SJCRH30 (cell line): ENCODE results near the gene OXT. TPM values are rescaled to one million over a fixed set of nuclear protein-coding genes. Genes with fewer than 3 reads are reported as not detected.
"Not testable (repeated sequence)": the region's sequence is repeated elsewhere in the genome, so short reads cannot be mapped to it uniquely, and the experiment has no call there.

ENCODE experiments used
- DNase-seq, 2 experiments: peaks; one replicate each; pipeline ENCODE4 v3.0.0-alpha.2; 2015 to 2020
- H3K27ac ChIP-seq: fragments of 250-450 bp; sonication (Bioruptor Pico); 2 replicates; pipeline ENCODE4 v1.5.1; 2020; ENCODE audit warnings: mild to moderate bottlenecking, moderate library complexity
- H3K27me3 ChIP-seq: fragments of 250-450 bp; sonication (Bioruptor Pico); 2 replicates; pipeline ENCODE4 v1.5.1; 2020; ENCODE audit warnings: mild to moderate bottlenecking, moderate library complexity
- H3K36me3 ChIP-seq: fragments of 250-450 bp; sonication (Bioruptor Pico); 2 replicates; pipeline ENCODE4 v1.5.1; 2020; ENCODE audit warnings: mild to moderate bottlenecking, moderate library complexity
- H3K4me1 ChIP-seq: fragments of 250-450 bp; sonication (Bioruptor Pico); 2 replicates; pipeline ENCODE4 v1.5.1; 2020; ENCODE audit warnings: mild to moderate bottlenecking, moderate library complexity
- H3K4me3 ChIP-seq: fragments of 250-450 bp; sonication (Bioruptor Pico); 2 replicates; pipeline ENCODE4 v1.5.1; 2020; ENCODE audit warnings: mild to moderate bottlenecking, moderate library complexity
- H3K9me3 ChIP-seq: fragments of 250-450 bp; sonication (Bioruptor Pico); replicated peaks from 2 replicates; pipeline ENCODE4 v1.5.1; 2020; ENCODE audit warnings: mild to moderate bottlenecking, moderate library complexity
- total RNA-seq: library from RNA; depleted of rRNA; stranded (reverse); fragments of >200 nt; shearing (Covaris generic); gene quantifications from 2 replicates; pipeline ENCODE4 v1.2.3, GENCODE V29; 2014

OXT gene
- total RNA-seq, 1 experiment from 2014 or later: not detected

DNA sequence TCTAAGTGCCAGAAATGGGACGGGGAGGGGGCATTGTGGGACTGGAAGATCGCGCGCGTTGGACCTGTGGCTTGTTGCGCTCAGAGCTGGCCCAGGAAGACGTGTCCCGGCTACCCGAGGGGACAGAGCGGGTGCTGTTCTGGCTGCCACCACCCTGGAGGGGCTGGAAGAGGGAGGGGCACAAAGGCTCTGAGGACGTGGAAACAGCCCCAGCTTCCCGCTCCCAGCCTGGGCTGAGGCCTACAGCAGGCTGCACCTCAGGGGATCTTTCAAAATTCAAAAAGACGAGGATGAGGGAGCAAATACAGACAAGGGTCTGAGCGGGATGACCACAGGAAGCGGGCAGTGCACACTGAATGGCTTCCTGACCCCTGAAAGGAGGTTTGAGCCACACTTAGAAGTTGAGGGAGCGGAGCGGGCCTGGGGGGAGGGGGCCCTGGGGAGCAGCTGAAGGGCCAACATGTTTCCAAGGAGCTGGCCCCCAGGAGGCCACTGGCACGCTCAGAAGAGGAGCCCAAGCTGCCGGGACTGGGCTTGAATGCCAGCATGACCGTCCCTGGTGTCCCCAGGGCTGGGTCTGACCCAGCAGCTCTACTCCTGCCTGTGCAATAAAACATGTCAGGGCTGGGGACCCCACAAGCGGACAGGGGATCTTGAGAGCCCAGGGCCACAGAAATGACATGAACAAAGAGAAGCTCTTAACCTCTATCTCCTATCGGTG is 1.3 kb downstream of the OXT start:
- Histone ChIP-seq H3K36me3 (no peaks in the 10 kb centered on the region), H3K27ac (no peak overlapping the region), H3K9me3 (no peaks in the 10 kb centered on the region), H3K27me3 (no peaks in the 10 kb centered on the region), H3K4me3 (no peak overlapping the region), H3K4me1 (0 out of 2 replicates have a peak, but pooled peaks cover 2% of the 10 kb centered on the region)
- DNase-seq: no peak

DNA sequence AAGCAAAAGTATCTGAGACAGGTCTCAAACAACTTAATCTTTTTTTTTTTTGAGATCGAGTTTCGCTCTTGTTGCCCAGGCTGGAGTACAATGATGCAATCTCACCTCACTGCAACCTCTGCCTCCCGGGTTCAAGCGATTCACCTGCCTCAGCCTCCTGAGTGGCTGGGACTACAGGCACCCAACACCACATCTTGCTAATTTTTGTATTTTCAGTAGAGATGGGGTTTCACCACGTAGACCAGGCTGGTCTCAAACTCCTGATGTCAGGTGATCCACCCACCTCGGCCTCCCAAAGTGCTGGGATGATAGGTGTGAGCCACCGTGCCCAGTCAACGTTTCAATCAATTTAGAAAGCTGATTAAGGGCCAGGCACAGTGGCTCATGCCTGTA is 1.8 kb downstream of the OXT start:
- not testable (repeated sequence) for H3K27me3 ChIP-seq, H3K4me3 ChIP-seq, H3K4me1 ChIP-seq, H3K9me3 ChIP-seq, H3K27ac ChIP-seq, H3K36me3 ChIP-seq, DNase-seq

DNA sequence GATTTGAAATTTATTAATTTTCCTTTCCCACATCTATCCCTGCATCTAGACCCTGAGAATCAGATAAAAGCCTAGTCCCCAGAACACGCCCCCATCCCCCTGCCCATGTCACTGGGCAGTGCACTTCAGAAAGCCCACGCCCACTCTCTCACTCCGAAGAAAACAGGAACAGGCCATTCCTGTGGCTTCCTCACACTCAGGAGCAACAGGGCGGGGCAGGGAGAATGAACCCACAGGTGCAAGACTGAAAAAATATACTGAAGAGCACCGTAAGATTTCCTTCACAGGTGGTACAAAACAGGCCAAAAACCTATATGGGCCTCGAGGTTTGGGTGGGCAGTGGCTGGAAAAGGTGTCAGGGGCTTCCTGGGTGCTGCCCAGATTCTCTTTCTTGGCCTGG is 3.4 kb downstream of the OXT start:
- H3K4me1 ChIP-seq: no peaks in the 10 kb centered on the region
- no peaks in the 10 kb centered on the region for H3K9me3 ChIP-seq
- no peak overlapping the region for H3K27ac ChIP-seq
- H3K36me3 ChIP-seq: no peaks in the 10 kb centered on the region
- DNase-seq: no peak
- H3K27me3 ChIP-seq: no peaks in the 10 kb centered on the region
- no peak overlapping the region for H3K4me3 ChIP-seq

DNA sequence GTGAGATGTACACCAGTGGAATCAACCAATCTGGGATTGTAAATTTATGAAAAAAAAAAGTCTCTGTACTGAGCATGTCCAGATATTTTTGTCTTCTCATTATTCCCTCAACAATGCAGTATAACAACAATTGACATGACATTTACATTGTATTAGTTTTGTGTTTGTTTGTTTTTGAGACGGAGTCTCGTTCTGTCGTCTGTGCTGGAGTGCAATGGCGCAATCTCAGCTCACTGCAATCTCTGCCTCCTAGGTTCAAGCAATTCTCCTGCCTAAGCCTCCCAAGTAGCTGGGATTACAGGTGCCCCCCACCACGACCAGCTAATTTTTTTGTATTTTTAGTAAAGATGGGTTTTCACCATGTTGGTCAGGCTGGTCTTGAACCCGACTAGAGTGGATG is 3.9 kb downstream of the OXT start:
- not testable (repeated sequence) for H3K27ac ChIP-seq, H3K4me1 ChIP-seq, H3K27me3 ChIP-seq, DNase-seq, H3K9me3 ChIP-seq, H3K4me3 ChIP-seq, H3K36me3 ChIP-seq

DNA sequence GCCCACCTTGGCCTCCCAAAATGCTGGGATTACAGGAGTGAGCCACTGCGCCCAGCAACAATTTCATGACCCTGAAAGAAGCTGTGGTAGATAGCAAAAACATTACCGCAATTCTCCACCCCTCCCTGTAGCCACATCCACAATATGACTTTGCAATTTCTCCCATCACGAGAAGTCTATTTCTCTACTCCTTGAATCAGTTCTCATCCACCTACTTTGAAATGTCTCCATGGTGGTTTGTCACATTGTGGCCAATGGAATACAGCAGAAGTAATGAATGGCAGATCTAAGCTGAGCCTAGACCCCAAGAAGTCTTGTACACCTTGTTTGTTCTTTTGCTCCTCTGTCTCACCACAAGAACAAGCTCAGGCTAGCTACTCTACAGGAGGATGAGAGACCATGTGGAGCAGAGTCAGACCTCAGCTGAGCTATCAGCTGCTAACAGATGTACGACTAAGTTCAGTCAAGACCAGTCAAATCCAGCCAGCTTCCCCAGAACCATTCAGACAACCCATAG is 6.3 kb downstream of the OXT start:
- no peak overlapping the region for H3K27ac ChIP-seq
- H3K4me3 ChIP-seq: no peak overlapping the region
- H3K27me3 ChIP-seq: no peaks in the 10 kb centered on the region
- no peaks in the 10 kb centered on the region for H3K36me3 ChIP-seq
- no peak for DNase-seq
- no peaks in the 10 kb centered on the region for H3K4me1 ChIP-seq
- no peaks in the 10 kb centered on the region for H3K9me3 ChIP-seq

DNA sequence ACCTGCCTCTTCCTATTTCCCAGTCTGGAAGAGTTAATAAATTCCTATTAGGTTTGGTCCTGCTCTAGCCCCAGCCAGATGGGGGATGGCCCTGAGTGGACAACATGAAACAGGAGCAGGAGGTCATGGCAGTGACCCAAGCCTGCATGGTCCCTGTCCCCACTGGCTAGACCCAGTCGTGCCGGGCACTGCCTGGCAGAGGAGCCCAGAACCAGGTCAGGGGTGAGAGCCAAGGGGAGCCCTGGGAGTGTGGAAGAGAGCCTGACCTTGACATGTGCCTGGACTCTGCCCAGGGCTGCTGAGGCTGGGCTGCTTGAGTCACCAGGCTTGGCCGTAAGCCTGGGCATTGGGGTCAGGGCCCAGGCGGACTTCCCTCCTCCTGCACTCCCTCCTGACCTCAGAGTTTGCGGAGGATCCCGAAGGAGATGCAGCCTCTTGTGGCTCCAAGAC is 9.5 kb downstream of the OXT start:
- Histone ChIP-seq H3K36me3 (no peaks in the 10 kb centered on the region), H3K27ac (no peak overlapping the region), H3K27me3 (no peaks in the 10 kb centered on the region), H3K4me1 (no peaks in the 10 kb centered on the region), H3K9me3 (no peaks in the 10 kb centered on the region), H3K4me3 (no peak overlapping the region)
- no peak for DNase-seq

DNA sequence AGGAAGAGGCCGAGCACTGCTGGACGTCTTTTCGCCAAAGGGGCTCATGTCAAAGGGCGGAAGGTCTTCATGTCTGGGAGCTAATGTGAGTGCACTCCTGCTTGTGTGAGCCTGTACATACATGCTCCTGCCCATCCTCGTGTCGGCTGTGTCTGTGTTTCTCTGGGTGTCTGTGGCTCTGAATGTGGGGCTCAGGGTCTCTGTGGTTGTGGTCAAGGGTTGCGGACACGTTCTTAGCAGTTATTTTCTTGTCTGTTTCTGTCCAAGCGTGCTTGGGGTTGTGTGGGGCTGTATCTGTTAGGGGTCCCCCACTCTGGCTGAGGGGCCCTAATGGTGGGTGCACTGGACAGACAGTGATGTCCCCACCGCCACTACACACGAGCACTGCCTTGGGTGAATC is 10.2 kb downstream of the OXT start:
- Histone ChIP-seq H3K4me1 (no peaks in the 10 kb centered on the region), H3K27ac (no peak overlapping the region), H3K9me3 (no peaks in the 10 kb centered on the region), H3K27me3 (no peaks in the 10 kb centered on the region), H3K4me3 (no peak overlapping the region), H3K36me3 (no peaks in the 10 kb centered on the region)
- DNase-seq: no peak

DNA sequence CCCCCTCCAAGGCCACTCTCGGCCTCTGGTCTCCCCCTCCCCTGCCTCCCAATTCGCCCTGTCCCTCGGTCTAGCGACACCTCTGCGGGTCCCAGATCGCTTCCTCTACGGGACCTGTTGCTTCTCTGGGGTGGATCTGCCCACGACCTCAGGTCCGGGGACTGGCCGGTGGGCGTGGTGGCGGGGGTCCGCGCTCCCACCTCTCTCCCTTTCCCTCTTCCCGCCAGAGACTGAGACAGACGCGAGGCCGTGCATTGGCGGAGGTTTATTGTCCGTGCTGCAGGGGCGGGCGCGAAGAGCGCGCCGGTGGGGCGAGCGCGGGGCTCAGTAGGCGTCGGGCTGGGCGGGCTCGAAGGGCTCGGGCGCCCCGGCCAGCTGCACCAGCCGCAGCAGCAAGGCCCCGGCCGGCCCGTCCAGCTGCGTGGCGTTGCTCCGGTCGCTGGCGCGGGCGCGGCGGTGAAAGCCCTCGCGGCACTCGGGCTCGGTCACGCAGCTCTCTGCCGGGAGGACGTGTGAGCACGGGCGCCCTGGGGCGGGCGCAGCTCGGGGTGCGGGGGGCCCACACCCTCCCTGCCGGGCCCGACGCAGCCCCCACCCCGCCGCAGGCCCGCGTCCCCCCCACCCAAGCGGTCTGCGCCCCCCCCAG is 11.0 kb downstream of the OXT start:
- H3K27me3 ChIP-seq: no peaks in the 10 kb centered on the region
- DNase-seq: no peak
- H3K4me3 ChIP-seq: no peak overlapping the region

DNA sequence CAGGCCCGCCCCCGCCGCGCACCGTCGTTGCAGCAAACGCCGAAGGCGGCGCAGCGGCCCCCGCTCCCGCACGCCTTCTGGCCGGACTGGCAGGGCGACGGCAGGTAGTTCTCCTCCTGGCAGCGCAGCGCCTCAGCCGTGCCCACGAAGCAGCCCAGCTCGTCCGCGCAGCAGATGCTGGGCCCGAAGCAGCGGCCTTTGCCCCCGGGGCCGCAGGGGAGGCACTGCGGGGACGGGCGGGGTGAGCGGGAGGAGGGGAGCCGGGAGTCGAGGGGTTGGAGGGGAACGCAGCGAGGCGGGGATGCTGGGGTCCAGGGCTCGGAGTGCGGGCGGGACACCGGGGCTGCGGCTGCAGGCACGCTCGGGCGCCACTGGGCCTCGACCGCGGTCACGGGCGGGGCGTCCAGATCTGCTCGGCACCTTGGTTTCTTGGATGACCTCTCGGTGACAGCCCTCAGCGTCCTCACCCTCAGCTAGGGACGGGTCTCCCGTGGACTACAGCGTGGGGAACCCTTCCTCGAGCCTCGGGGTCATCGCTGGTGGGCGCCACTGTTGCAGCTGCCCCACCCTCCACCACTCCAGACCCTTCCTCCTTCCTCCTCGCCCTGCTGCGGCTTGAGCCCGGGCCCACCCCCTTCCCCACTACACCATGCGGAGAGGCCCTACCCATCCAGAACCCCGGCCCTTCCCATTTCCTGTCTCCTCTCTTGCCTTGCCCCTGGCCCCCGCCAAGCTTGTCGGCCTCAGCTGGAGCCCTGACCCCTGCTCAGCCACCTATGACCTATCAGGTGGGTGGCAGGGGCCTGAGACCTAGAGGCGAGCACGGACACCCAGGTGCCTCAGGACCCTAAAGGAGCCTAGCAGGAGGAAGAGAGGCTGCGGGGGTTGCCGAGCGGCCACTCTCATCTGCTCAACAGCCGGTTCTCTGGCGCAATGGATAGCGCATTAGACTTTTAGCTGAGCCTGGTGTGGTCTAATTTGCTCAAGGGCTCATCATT is 11.8 kb downstream of the OXT start:
- H3K4me1 ChIP-seq: no peaks in the 10 kb centered on the region
- H3K9me3 ChIP-seq: no peaks in the 10 kb centered on the region
- no peak overlapping the region for H3K27ac ChIP-seq
- no peak overlapping the region for H3K4me3 ChIP-seq
- H3K27me3 ChIP-seq: no peaks in the 10 kb centered on the region
- H3K36me3 ChIP-seq: no peaks in the 10 kb centered on the region
- no peak for DNase-seq

More for the DNA sequence above, 11.0 kb downstream of the OXT start:
- H3K36me3 ChIP-seq: no peaks in the 10 kb centered on the region
- H3K27ac ChIP-seq: no peak overlapping the region
- no peaks in the 10 kb centered on the region for H3K4me1 ChIP-seq
- H3K9me3 ChIP-seq: no peaks in the 10 kb centered on the region

DNA sequence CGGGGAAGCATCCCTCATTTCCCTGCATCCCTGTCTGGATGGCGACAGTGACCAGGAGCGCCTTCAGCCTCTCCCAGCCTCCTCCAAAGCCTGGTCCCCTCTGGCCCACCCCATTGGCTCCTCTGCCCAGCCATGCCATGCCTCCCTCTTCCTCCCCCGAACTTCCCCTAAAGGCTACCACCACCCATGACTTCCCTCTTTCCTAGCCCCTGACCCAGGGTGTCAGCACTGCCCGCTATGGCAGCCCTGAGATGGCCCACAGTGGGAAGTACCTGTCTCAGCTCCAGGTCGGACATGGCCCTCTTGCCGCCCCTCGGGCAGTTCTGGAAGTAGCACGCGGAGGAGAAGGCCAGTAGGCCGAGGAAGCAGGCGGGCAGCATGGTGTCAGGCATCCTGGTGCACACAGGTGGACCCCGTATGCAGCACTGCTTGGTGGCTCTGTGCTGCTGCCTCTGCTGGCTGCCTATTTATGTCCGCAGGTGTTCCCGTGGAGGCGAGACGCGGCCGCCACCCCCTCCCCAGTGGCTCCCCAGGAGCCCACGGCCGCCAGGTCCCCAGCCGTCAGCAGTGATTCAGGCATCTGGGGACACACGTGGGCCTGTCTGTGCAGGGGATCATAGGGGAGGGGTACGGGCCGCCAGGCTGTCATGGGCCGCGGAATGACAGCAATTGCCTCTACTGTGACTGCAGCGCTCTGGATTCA is 13.0 kb downstream of the OXT start, which contains the start of gene AVP:
AVP (minus strand) TSS at position 442 of the 703 bp plus-strand sequence; CDS start at position 392, 50 bp downstream.
- no peak for DNase-seq
- H3K9me3 ChIP-seq: no peaks in the 10 kb centered on the region
- H3K4me1 ChIP-seq: no peaks in the 10 kb centered on the region
- H3K4me3 ChIP-seq: no peak within 1 kb of the TSS
- no peaks in the 10 kb centered on the region for H3K36me3 ChIP-seq
- no peaks in the 10 kb centered on the region for H3K27me3 ChIP-seq
- H3K27ac ChIP-seq: no peak within 1 kb of the TSS

DNA sequence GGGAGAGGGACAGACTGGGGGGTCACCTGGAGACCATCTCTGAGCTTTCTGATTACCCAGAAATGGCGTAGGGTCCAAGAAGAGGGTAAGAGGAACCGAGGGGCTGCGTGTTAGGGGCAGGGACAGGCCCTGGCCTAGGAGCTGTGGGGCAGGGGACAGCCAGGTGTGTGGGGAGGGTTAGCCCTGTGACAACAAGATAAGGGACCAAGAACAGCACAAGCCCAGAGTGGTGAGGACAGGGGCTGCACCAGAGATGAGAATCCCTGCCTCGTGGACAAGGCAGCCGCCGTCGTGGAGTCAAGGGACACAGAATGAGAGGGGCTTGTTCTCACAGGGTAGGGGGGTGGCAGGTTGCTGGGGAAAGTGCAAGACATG is 13.6 kb downstream of the OXT start:
- no peaks in the 10 kb centered on the region for H3K36me3 ChIP-seq
- no peaks in the 10 kb centered on the region for H3K4me1 ChIP-seq
- H3K4me3 ChIP-seq: no peak overlapping the region
- H3K9me3 ChIP-seq: no peaks in the 10 kb centered on the region
- no peak for DNase-seq
- no peak overlapping the region for H3K27ac ChIP-seq
- no peaks in the 10 kb centered on the region for H3K27me3 ChIP-seq

DNA sequence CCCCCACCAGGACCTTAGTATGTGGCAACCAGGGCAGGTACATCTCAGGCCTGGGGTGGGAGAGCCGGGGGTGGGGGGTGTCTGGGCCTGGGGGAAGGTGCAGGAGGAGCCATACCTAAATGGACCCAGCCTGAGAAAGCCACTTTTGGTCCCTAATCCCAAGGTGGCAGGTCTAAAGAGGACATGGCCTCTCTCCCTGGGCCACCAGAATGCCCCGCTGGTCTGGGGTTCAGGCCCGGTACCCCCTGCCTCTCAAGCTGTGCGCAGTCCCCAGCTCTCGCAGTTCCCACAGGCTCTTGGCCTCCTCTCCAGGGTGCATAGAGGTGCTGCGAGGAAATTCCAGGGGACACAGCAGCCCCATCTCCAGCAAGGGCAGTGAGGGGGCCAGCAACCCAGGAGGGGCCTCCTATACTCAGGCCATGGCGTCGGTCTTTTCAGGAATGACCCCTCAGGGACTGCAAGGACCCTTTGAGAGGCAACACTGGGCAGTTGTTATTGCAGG is 14.2 kb downstream of the OXT start:
- H3K27me3 ChIP-seq: no peaks in the 10 kb centered on the region
- H3K27ac ChIP-seq: no peak overlapping the region
- no peak for DNase-seq
- no peaks in the 10 kb centered on the region for H3K36me3 ChIP-seq
- H3K4me1 ChIP-seq: no peaks in the 10 kb centered on the region
- H3K4me3 ChIP-seq: no peak overlapping the region
- no peaks in the 10 kb centered on the region for H3K9me3 ChIP-seq

DNA sequence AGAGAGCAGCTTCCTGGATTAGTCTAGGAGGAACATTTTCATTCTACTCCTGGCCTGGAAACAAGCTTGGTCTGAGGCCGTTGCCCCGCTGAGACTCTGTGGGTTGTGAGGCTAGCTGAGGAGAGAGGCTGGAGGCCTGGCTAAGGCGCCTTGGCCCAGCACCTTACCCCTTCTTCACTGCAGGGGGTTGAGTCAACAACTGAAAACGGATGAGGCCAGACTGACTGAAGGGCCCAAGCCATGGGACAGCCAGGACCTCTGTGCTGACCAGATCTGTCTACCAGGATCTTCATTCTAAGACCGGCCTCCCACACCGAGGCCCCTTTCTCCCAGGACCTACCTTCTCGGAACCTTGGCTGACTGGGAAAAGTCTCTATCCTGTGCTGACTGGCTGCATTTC is 16.6 kb downstream of the OXT start:
- Histone ChIP-seq H3K4me1 (no peaks in the 10 kb centered on the region), H3K9me3 (no peaks in the 10 kb centered on the region), H3K27me3 (no peaks in the 10 kb centered on the region), H3K27ac (no peak overlapping the region), H3K4me3 (no peak overlapping the region), H3K36me3 (no peaks in the 10 kb centered on the region)
- no peak for DNase-seq

DNA sequence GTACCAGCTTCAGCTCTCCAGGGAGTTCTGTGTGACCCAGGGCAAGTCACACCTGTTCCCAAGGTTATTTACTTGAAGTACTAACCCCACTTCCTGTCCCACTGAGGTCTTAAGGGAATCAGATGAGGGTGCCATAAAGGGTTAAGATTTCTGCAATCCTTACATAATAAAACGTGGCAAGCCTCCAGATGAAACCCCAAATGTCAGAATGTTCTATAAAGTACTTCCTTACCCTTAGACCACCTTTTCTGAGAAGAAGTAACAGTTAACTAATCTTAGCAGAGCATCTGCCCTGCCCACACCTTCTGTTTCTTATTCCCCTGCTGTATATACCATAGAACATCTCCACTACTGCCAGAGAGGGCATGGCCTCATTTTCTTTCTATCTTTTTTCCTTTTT is 19.1 kb downstream of the OXT start:
- Histone ChIP-seq H3K9me3 (no peaks in the 10 kb centered on the region), H3K36me3 (no peaks in the 10 kb centered on the region), H3K27ac (no peak overlapping the region), H3K4me3 (no peak overlapping the region), H3K27me3 (no peaks in the 10 kb centered on the region), H3K4me1 (no peaks in the 10 kb centered on the region)
- no peak for DNase-seq
